ENCODE data around the gene ALDH1A1. TPM values are rescaled to one million over a fixed set of nuclear protein-coding genes. Genes with fewer than 3 reads are reported as not detected.

The ALDH1A1 gene
- total RNA-seq, 1 experiment from 2014 or later = 936 TPM

- DNase-seq (ENCODE audit: low read depth) = no peak
- in situ Hi-C loops (cut with HindIII; ENCODE audit: low pct_unique_long_range_greater_than_20kb, low sequenced_read_pairs) = no loop called here
Measured at GRCh38 chr9:72907421-72907820, 45.4 kb downstream of the ALDH1A1 start.

- DNase-seq (ENCODE audit: low read depth) = no peak
- in situ Hi-C loops (cut with HindIII; ENCODE audit: low pct_unique_long_range_greater_than_20kb, low sequenced_read_pairs) = no loop called here
Measured at GRCh38 chr9:72906810-72907209, 46.0 kb downstream of the ALDH1A1 start.

- in situ Hi-C loops (cut with HindIII; ENCODE audit: low pct_unique_long_range_greater_than_20kb, low sequenced_read_pairs) = no loop called here
- no peak for DNase-seq (ENCODE audit: low read depth)
Measured at GRCh38 chr9:72905514-72906480, 47.1 kb downstream of the ALDH1A1 start.

- in situ Hi-C loops (cut with HindIII; ENCODE audit: low pct_unique_long_range_greater_than_20kb, low sequenced_read_pairs) = no loop called here
- DNase-seq (ENCODE audit: low read depth) = no peak
Measured at GRCh38 chr9:72904267-72905093, 48.4 kb downstream of the ALDH1A1 start.

- in situ Hi-C loops (cut with HindIII; ENCODE audit: low pct_unique_long_range_greater_than_20kb, low sequenced_read_pairs) = no loop called here
- no peak for DNase-seq (ENCODE audit: low read depth)
Measured at GRCh38 chr9:72903103-72903502, 49.8 kb downstream of the ALDH1A1 start.

GRCh38 chr9:72902268-72902667, 50.6 kb downstream of the ALDH1A1 start:
- in situ Hi-C loops (cut with HindIII; ENCODE audit: low pct_unique_long_range_greater_than_20kb, low sequenced_read_pairs) = no loop called here

GRCh38 chr9:72899734-72900477, 52.9 kb downstream of the ALDH1A1 start:
- no peak for DNase-seq (ENCODE audit: low read depth)
- in situ Hi-C loops (cut with HindIII; ENCODE audit: low pct_unique_long_range_greater_than_20kb, low sequenced_read_pairs) = no loop called here

More at GRCh38 chr9:72902268-72902667, 50.6 kb downstream of the ALDH1A1 start:
- no peak for DNase-seq (ENCODE audit: low read depth)

- no peak for DNase-seq (ENCODE audit: low read depth)
- in situ Hi-C loops (cut with HindIII; ENCODE audit: low pct_unique_long_range_greater_than_20kb, low sequenced_read_pairs) = no loop called here
Measured at GRCh38 chr9:72898784-72899733, 53.8 kb downstream of the ALDH1A1 start.

GRCh38 chr9:72898360-72898759, 54.5 kb downstream of the ALDH1A1 start:
- in situ Hi-C loops (cut with HindIII; ENCODE audit: low pct_unique_long_range_greater_than_20kb, low sequenced_read_pairs) = no loop called here
- DNase-seq (ENCODE audit: low read depth) = no peak

GRCh38 chr9:72897069-72897649, 55.7 kb downstream of the ALDH1A1 start:
- no peak for DNase-seq (ENCODE audit: low read depth)
- in situ Hi-C loops (cut with HindIII; ENCODE audit: low pct_unique_long_range_greater_than_20kb, low sequenced_read_pairs) = no loop called here

GRCh38 chr9:72896439-72896838, 56.4 kb downstream of the ALDH1A1 start:
- in situ Hi-C loops (cut with HindIII; ENCODE audit: low pct_unique_long_range_greater_than_20kb, low sequenced_read_pairs) = no loop called here

GRCh38 chr9:72895122-72895521, 57.7 kb downstream of the ALDH1A1 start:
- no peak for DNase-seq (ENCODE audit: low read depth)
- in situ Hi-C loops (cut with HindIII; ENCODE audit: low pct_unique_long_range_greater_than_20kb, low sequenced_read_pairs) = no loop called here

More at GRCh38 chr9:72896439-72896838, 56.4 kb downstream of the ALDH1A1 start:
- no peak for DNase-seq (ENCODE audit: low read depth)

- DNase-seq (ENCODE audit: low read depth) = no peak
- in situ Hi-C loops (cut with HindIII; ENCODE audit: low pct_unique_long_range_greater_than_20kb, low sequenced_read_pairs) = no loop called here
Measured at GRCh38 chr9:72894342-72894741, 58.5 kb downstream of the ALDH1A1 start.

- in situ Hi-C loops (cut with HindIII; ENCODE audit: low pct_unique_long_range_greater_than_20kb, low sequenced_read_pairs) = no loop called here
- DNase-seq (ENCODE audit: low read depth) = no peak
Measured at GRCh38 chr9:72893437-72893836, 59.4 kb downstream of the ALDH1A1 start.

- no peak for DNase-seq (ENCODE audit: low read depth)
- in situ Hi-C loops (cut with HindIII; ENCODE audit: low pct_unique_long_range_greater_than_20kb, low sequenced_read_pairs) = no loop called here
Measured at GRCh38 chr9:72891043-72891442, 61.8 kb downstream of the ALDH1A1 start.

- in situ Hi-C loops (cut with HindIII; ENCODE audit: low pct_unique_long_range_greater_than_20kb, low sequenced_read_pairs) = no loop called here
Measured at GRCh38 chr9:72888943-72889342, 63.9 kb downstream of the ALDH1A1 start.

GRCh38 chr9:72888067-72888466, 64.8 kb downstream of the ALDH1A1 start:
- DNase-seq (ENCODE audit: low read depth) = no peak

More at GRCh38 chr9:72888943-72889342, 63.9 kb downstream of the ALDH1A1 start:
- DNase-seq (ENCODE audit: low read depth) = no peak

More at GRCh38 chr9:72888067-72888466, 64.8 kb downstream of the ALDH1A1 start:
- in situ Hi-C loops (cut with HindIII; ENCODE audit: low pct_unique_long_range_greater_than_20kb, low sequenced_read_pairs) = no loop called here

All from Caki2 (cell line).